ENCODE data around the gene MGRN1.

Gene MGRN1

DNA sequence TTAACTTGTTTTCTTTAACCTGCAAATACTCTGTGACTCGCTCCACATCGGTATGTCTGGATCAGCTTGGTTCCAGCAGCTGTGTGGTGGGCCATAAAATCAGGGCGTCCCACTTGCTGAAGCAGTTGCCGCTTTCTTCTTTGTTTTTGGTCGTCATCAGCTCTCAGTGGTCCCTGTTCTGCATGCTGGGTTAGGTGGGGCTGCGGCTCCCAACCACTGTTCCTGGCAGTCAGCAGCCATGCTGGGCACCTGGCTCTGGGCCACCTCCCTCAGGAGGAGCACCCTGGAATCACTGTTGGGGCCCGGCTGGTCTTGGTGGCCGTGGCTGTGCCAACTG is 23.0 kb downstream of the MGRN1 start:
- Histone ChIP-seq H3K4me3 (ENCODE audit: low read depth, low read length) (no peak overlapping the region), H3K36me3 (ENCODE audit: control insufficient read depth in 2 of 2, insufficient read depth in 1 of 2, low read length in 2 of 2) (peaks cover 0 to 46% of the 10 kb centered on the region in 2 experiments; a peak in 2 of 3 replicates), H3K9me3 (ENCODE audit: control insufficient read depth, insufficient read depth, low read depth, low read length) (no peaks in the 10 kb centered on the region), H3K27ac (ENCODE audit: extremely low read depth, low read depth, low read length) (no peak overlapping the region), H3K4me1 (ENCODE audit: control insufficient read depth, insufficient read depth, low read length) (no peaks in the 10 kb centered on the region)
- ChIA-PET CTCF (no interaction called here), POLR2A (no interaction called here)
- TF ChIP-seq ZNF571 (tag by site-specific recombination; IDR thresholded peaks at IDR 0.05) (no peak), ZBTB21 (tag by site-specific recombination; IDR thresholded peaks at IDR 0.05) (no peak), ZBTB48 (tag by site-specific recombination; IDR thresholded peaks at IDR 0.05) (no peak), ZNF501 (tag by site-specific recombination; IDR thresholded peaks at IDR 0.05) (no peak), ZNF658 (tag by site-specific recombination; IDR thresholded peaks at IDR 0.05) (no peak), BCL11A (tag by site-specific recombination; IDR thresholded peaks at IDR 0.05; ENCODE audit: low read depth) (no peak), ZNF776 (tag by site-specific recombination; IDR thresholded peaks at IDR 0.05; ENCODE audit: borderline replicate concordance) (no peak), ZNF302 (tag by site-specific recombination; IDR thresholded peaks at IDR 0.05; ENCODE audit: low read depth) (no peak), ZNF558 (tag by site-specific recombination; IDR thresholded peaks at IDR 0.05) (no peak), ZNF585B (tag by site-specific recombination; IDR thresholded peaks at IDR 0.05) (no peak)
- TF ChIP-seq, protein P1, sequence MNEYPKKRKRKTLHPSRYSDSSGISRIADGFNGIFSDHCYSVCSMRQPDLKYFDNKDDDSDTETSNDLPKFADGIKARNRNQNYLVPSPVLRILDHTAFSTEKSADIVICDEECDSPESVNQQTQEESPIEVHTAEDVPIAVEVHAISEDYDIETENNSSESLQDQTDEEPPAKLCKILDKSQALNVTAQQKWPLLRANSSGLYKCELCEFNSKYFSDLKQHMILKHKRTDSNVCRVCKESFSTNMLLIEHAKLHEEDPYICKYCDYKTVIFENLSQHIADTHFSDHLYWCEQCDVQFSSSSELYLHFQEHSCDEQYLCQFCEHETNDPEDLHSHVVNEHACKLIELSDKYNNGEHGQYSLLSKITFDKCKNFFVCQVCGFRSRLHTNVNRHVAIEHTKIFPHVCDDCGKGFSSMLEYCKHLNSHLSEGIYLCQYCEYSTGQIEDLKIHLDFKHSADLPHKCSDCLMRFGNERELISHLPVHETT (tag by site-specific recombination; IDR thresholded peaks at IDR 0.05): no peak
- TF ChIP-seq, protein P2, sequence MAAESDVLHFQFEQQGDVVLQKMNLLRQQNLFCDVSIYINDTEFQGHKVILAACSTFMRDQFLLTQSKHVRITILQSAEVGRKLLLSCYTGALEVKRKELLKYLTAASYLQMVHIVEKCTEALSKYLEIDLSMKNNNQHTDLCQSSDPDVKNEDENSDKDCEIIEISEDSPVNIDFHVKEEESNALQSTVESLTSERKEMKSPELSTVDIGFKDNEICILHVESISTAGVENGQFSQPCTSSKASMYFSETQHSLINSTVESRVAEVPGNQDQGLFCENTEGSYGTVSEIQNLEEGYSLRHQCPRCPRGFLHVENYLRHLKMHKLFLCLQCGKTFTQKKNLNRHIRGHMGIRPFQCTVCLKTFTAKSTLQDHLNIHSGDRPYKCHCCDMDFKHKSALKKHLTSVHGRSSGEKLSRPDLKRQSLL (tag by site-specific recombination; IDR thresholded peaks at IDR 0.05): no peak
- TF ChIP-seq, protein P3, sequence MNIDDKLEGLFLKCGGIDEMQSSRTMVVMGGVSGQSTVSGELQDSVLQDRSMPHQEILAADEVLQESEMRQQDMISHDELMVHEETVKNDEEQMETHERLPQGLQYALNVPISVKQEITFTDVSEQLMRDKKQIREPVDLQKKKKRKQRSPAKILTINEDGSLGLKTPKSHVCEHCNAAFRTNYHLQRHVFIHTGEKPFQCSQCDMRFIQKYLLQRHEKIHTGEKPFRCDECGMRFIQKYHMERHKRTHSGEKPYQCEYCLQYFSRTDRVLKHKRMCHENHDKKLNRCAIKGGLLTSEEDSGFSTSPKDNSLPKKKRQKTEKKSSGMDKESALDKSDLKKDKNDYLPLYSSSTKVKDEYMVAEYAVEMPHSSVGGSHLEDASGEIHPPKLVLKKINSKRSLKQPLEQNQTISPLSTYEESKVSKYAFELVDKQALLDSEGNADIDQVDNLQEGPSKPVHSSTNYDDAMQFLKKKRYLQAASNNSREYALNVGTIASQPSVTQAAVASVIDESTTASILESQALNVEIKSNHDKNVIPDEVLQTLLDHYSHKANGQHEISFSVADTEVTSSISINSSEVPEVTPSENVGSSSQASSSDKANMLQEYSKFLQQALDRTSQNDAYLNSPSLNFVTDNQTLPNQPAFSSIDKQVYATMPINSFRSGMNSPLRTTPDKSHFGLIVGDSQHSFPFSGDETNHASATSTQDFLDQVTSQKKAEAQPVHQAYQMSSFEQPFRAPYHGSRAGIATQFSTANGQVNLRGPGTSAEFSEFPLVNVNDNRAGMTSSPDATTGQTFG (tag by site-specific recombination; IDR thresholded peaks at IDR 0.05; ENCODE audit: borderline replicate concordance): no peak
- TF ChIP-seq, protein P4, sequence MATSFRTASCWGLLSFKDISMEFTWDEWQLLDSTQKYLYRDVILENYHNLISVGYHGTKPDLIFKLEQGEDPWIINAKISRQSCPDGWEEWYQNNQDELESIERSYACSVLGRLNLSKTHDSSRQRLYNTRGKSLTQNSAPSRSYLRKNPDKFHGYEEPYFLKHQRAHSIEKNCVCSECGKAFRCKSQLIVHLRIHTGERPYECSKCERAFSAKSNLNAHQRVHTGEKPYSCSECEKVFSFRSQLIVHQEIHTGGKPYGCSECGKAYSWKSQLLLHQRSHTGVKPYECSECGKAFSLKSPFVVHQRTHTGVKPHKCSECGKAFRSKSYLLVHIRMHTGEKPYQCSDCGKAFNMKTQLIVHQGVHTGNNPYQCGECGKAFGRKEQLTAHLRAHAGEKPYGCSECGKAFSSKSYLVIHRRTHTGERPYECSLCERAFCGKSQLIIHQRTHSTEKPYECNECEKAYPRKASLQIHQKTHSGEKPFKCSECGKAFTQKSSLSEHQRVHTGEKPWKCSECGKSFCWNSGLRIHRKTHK (tag by site-specific recombination; IDR thresholded peaks at IDR 0.05): no peak
- TF ChIP-seq, protein P5, sequence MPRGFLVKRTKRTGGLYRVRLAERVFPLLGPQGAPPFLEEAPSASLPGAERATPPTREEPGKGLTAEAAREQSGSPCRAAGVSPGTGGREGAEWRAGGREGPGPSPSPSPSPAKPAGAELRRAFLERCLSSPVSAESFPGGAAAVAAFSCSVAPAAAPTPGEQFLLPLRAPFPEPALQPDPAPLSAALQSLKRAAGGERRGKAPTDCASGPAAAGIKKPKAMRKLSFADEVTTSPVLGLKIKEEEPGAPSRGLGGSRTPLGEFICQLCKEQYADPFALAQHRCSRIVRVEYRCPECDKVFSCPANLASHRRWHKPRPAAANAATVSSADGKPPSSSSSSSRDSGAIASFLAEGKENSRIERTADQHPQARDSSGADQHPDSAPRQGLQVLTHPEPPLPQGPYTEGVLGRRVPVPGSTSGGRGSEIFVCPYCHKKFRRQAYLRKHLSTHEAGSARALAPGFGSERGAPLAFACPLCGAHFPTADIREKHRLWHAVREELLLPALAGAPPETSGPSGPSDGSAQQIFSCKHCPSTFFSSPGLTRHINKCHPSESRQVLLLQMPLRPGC (tag by site-specific recombination; IDR thresholded peaks at IDR 0.05): no peak

DNA sequence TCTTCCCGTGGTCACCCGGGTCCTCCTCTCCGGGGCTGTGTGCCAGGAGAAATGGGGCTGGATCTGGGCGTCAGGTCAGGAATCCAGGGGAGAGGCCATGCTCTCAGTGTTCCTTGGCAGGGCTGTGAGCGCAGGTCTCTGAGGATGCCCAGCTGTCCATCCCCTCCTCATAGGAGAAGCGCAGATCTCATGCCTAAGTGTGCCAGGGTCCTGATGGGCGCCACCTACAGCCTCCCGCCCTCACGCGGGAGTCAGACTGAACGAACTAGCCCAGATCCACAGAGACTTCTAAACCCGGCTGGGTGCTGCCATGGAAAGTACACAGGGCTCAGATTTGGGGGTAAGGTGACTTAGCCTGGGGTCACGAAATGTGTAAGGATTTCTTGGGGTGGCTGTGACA is 24.3 kb downstream of the MGRN1 start:
- H3K27ac ChIP-seq (ENCODE audit: extremely low read depth, low read depth, low read length): no peak overlapping the region
- H3K4me3 ChIP-seq (ENCODE audit: low read depth, low read length): no peak overlapping the region
- peaks cover 0 to 52% of the 10 kb centered on the region in 2 experiments; a peak in 2 of 3 replicates for H3K36me3 ChIP-seq (ENCODE audit: control insufficient read depth in 2 of 2, insufficient read depth in 1 of 2, low read length in 2 of 2)
- H3K9me3 ChIP-seq (ENCODE audit: control insufficient read depth, insufficient read depth, low read depth, low read length): no peaks in the 10 kb centered on the region
- CTCF ChIA-PET: interaction anchor here (0.6 kb wide), 1 partner anchor 395 kb away, joined by 3 read pairs; no protein-coding TSS in a partner anchor
- POLR2A ChIA-PET: no interaction called here
- H3K4me1 ChIP-seq (ENCODE audit: control insufficient read depth, insufficient read depth, low read length): no peaks in the 10 kb centered on the region
- TF ChIP-seq ZNF585B (tag by site-specific recombination; IDR thresholded peaks at IDR 0.05) (no peak), TCF7L2 (IDR thresholded peaks at IDR 0.05; ENCODE audit: borderline replicate concordance, low read depth, low read length) (no peak), ZFP3 (tag by site-specific recombination; IDR thresholded peaks at IDR 0.05; ENCODE audit: low read depth) (no peak), ZNF175 (tag by site-specific recombination; IDR thresholded peaks at IDR 0.05) (no peak), GLIS1 (tag by site-specific recombination; IDR thresholded peaks at IDR 0.05) (no peak), ZNF37A (tag by site-specific recombination; IDR thresholded peaks at IDR 0.05) (no peak), GFI1B (tag by site-specific recombination; IDR thresholded peaks at IDR 0.05) (no peak), ZNF549 (tag by site-specific recombination; IDR thresholded peaks at IDR 0.05) (no peak), EGR2 (tag by site-specific recombination; IDR thresholded peaks at IDR 0.05; ENCODE audit: low read depth) (no peak), ZNF302 (tag by site-specific recombination; IDR thresholded peaks at IDR 0.05; ENCODE audit: low read depth) (no peak), SALL2 (tag by site-specific recombination; IDR thresholded peaks at IDR 0.05; ENCODE audit: borderline replicate concordance) (no peak), ZNF155 (tag by site-specific recombination; IDR thresholded peaks at IDR 0.05) (no peak), REPIN1 (tag by site-specific recombination; IDR thresholded peaks at IDR 0.05; ENCODE audit: low read depth) (no peak)
- TF ChIP-seq, protein P6, sequence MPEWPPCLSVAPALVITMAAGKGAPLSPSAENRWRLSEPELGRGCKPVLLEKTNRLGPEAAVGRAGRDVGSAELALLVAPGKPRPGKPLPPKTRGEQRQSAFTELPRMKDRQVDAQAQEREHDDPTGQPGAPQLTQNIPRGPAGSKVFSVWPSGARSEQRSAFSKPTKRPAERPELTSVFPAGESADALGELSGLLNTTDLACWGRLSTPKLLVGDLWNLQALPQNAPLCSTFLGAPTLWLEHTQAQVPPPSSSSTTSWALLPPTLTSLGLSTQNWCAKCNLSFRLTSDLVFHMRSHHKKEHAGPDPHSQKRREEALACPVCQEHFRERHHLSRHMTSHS (tag by site-specific recombination; IDR thresholded peaks at IDR 0.05): no peak
